Measurements from ENCODE around the gene INPP4A.

- TF ChIP-seq TCF7 (IDR thresholded peaks at IDR 0.05; ENCODE audit: borderline replicate concordance) (no peak), MXI1 (IDR thresholded peaks at IDR 0.05; ENCODE audit: low read depth, low read length) (no peak), IKZF1 (conservative IDR thresholded peaks at IDR 0.05) (no peak), NFYA (IDR thresholded peaks at IDR 0.05; ENCODE audit: borderline replicate concordance, low read depth, low read length) (no peak), RAD21 (IDR thresholded peaks at IDR 0.05; ENCODE audit: insufficient read depth, low read depth, low read length) (no peak), REST (IDR thresholded peaks at IDR 0.05; ENCODE audit: low read depth, low read length) (no peak), CTCF (IDR thresholded peaks at IDR 0.05 in 2 of 3, conservative IDR thresholded peaks at IDR 0.05 in 1 of 3; ENCODE audit: control insufficient read depth in 2 of 3, extremely low read depth in 1 of 3, insufficient read depth in 1 of 3, low read depth in 3 of 3, low read length in 3 of 3) (no peak), CBX3 (IDR thresholded peaks at IDR 0.05; ENCODE audit: borderline replicate concordance, low read depth) (no peak), NRF1 (conservative IDR thresholded peaks at IDR 0.05; ENCODE audit: low read depth, low read length) (no peak), CHD4 (IDR thresholded peaks at IDR 0.05) (no peak), EGR1 (IDR thresholded peaks at IDR 0.05; ENCODE audit: borderline replicate concordance in 1 of 2, low read depth in 2 of 2, low read length in 2 of 2) (no peak)
Observed at GRCh38 chr2:98434492-98434891, 10.2 kb upstream of the INPP4A start.

Data from GM12878 (cell line).